CD4-positive, alpha-beta T cell treated with Interleukin-4 for 4 hours (primary cell): Measurements from ENCODE around the gene MTG1.
"Not testable (repeated sequence)": the region's sequence is repeated elsewhere in the genome, so short reads cannot be mapped to it uniquely, and the experiment has no call there.

Experiments used
- DNase-seq: peaks from one replicate; pipeline ENCODE4 v3.0.0-alpha.2; 2020

MTG1 gene

GRCh38 chr10:133401981-133402725, 8.2 kb downstream of the MTG1 start:
- DNase-seq, result no peak

GRCh38 chr10:133403359-133403758, 9.4 kb downstream of the MTG1 start:
- no peak for DNase-seq

- DNase-seq, result no peak
Measured at GRCh38 chr10:133403784-133404183, 9.8 kb downstream of the MTG1 start.

GRCh38 chr10:133405272-133405671, 11.3 kb downstream of the MTG1 start:
- no peak for DNase-seq

- no peak for DNase-seq
Measured at GRCh38 chr10:133405844-133406527, 12.0 kb downstream of the MTG1 start.

- DNase-seq, result no peak
Measured at GRCh38 chr10:133411523-133412380, 17.8 kb downstream of the MTG1 start.

- DNase-seq, result no peak
Measured at GRCh38 chr10:133412381-133412711, 18.4 kb downstream of the MTG1 start.

GRCh38 chr10:133414401-133414800, 20.4 kb downstream of the MTG1 start:
- DNase-seq, result not testable (repeated sequence)

GRCh38 chr10:133415752-133416151, 21.8 kb downstream of the MTG1 start:
- no peak for DNase-seq

GRCh38 chr10:133418289-133418993, 24.5 kb downstream of the MTG1 start:
- DNase-seq, result no peak

GRCh38 chr10:133419211-133419950, 25.4 kb downstream of the MTG1 start:
- DNase-seq, result no peak

GRCh38 chr10:133420028-133420427, 26.1 kb downstream of the MTG1 start:
- DNase-seq, result no peak

GRCh38 chr10:133420579-133420978, 26.6 kb downstream of the MTG1 start:
- no peak for DNase-seq

- no peak for DNase-seq
Measured at GRCh38 chr10:133421336-133422222, 27.6 kb downstream of the MTG1 start.

- no peak for DNase-seq
Measured at GRCh38 chr10:133422223-133422806, 28.4 kb downstream of the MTG1 start.

- DNase-seq, result no peak
Measured at GRCh38 chr10:133422807-133423771, 29.1 kb downstream of the MTG1 start.

- DNase-seq, result not testable (repeated sequence)
Measured at GRCh38 chr10:133424102-133424501, 30.1 kb downstream of the MTG1 start.

GRCh38 chr10:133424601-133425000, 30.6 kb downstream of the MTG1 start, which contains the start of gene SPRN:
Gene SPRN, minus strand, starts transcription at chr10:133424625. Its CDS starts 944 bp downstream, at chr10:133423681.
- DNase-seq, result not testable (repeated sequence)

- not testable (repeated sequence) for DNase-seq
Measured at GRCh38 chr10:133429571-133429970, 35.6 kb downstream of the MTG1 start.
